Omental fat pad (tissue), 4 donors: ENCODE data around the gene OTUD4. TPM values are rescaled to one million over a fixed set of nuclear protein-coding genes. Genes with fewer than 3 reads are reported as not detected.

Experiments
- ATAC-seq: fragments of 150-250 bp; one replicate; pipeline ENCODE4 v1.9.1; 2016; ENCODE audit warnings: mild to moderate bottlenecking, moderate library complexity; ENCODE audit not compliant: low FRiP score
- DNase-seq: peaks from one replicate; pipeline ENCODE4 v3.0.0-alpha.2; 2019; ENCODE audit warnings: low spot score
- total RNA-seq, 4 donors: library from RNA; depleted of rRNA; stranded (reverse); fragments of >200 nt; gene quantifications; one replicate each; pipeline ENCODE4 v1.1.0, GENCODE V29; 2016
- TF ChIP-seq, protein P1 (sequence below), 3 donors: fragments of 450-650 bp; IDR thresholded peaks; one replicate each; pipeline ENCODE4 v1.5.1; 2016 to 2017; ENCODE audit warnings: antibody characterized with exemption in 3 of 3, mild to moderate bottlenecking in 3 of 3, moderate library complexity in 2 of 3

The OTUD4 gene
- total RNA-seq, 4 donors from 2014 or later = 26.8 to 76.1 (median 48.0) TPM

- ATAC-seq = no peak
- no peak for DNase-seq
- TF ChIP-seq, protein P1, sequence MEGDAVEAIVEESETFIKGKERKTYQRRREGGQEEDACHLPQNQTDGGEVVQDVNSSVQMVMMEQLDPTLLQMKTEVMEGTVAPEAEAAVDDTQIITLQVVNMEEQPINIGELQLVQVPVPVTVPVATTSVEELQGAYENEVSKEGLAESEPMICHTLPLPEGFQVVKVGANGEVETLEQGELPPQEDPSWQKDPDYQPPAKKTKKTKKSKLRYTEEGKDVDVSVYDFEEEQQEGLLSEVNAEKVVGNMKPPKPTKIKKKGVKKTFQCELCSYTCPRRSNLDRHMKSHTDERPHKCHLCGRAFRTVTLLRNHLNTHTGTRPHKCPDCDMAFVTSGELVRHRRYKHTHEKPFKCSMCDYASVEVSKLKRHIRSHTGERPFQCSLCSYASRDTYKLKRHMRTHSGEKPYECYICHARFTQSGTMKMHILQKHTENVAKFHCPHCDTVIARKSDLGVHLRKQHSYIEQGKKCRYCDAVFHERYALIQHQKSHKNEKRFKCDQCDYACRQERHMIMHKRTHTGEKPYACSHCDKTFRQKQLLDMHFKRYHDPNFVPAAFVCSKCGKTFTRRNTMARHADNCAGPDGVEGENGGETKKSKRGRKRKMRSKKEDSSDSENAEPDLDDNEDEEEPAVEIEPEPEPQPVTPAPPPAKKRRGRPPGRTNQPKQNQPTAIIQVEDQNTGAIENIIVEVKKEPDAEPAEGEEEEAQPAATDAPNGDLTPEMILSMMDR (IDR thresholded peaks at IDR 0.05) = no peak
Measured at GRCh38 chr4:145213245-145213644, 32.9 kb upstream of the OTUD4 start.

GRCh38 chr4:145207934-145208333 is 27.5 kb upstream of the OTUD4 start:
- TF ChIP-seq, protein P1 (IDR thresholded peaks at IDR 0.05) = no peak
- DNase-seq (no peak), ATAC-seq (no peak)

DNA sequence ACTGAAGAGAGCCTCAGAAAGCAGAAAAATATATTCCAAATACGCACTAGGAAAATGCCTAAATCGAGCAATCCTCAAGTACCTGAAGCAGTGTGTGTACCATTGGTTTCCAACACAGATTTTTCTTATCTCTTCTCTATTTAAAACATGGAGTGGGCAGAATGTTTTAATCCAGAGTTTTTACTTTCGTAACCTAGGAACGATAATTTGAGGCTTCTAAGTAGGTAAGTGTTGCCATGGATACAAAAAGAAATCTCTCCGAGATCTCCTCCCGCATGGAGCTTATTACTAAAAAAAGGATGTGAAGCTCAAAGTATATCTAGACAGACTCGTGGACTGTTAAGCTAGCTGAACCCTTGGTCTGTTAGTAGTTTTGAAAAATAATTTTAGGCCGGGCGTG is 23.0 kb upstream of the OTUD4 start:
- no peak for DNase-seq
- peak; percentile 62 for ATAC-seq
- TF ChIP-seq, protein P1 (IDR thresholded peaks at IDR 0.05) = no peak

DNA sequence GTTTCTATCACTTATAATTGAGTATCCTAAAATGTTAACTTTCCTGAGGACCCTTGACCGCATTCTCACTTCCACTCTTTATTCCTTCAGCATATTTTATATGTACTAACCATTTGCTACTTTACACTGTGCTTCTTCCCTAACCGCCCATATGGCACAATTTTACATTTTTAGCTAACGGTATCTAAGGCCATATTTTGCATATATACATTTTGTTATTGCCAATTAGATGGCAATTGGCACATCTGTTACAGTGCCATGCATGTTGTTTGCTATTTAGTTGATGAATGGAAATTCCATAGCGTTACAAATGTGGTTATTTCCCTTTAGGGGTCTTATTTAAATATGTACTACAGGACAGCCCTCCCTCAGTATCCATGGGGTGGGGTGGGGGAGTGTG is 20.0 kb upstream of the OTUD4 start:
- ATAC-seq (no peak), DNase-seq (no peak)
- TF ChIP-seq, protein P1 (IDR thresholded peaks at IDR 0.05) = no peak

GRCh38 chr4:145199051-145199716 is 18.8 kb upstream of the OTUD4 start:
- no peak for ATAC-seq
- TF ChIP-seq, protein P1 (IDR thresholded peaks at IDR 0.05) = no peak

GRCh38 chr4:145196747-145197146 is 16.4 kb upstream of the OTUD4 start:
- ATAC-seq = no peak

More at GRCh38 chr4:145199051-145199716, 18.8 kb upstream of the OTUD4 start:
- DNase-seq = no peak

More at GRCh38 chr4:145196747-145197146, 16.4 kb upstream of the OTUD4 start:
- TF ChIP-seq, protein P1 (IDR thresholded peaks at IDR 0.05) = no peak
- DNase-seq = no peak
